ENCODE measurements around the gene SERPINB4.

DNA sequence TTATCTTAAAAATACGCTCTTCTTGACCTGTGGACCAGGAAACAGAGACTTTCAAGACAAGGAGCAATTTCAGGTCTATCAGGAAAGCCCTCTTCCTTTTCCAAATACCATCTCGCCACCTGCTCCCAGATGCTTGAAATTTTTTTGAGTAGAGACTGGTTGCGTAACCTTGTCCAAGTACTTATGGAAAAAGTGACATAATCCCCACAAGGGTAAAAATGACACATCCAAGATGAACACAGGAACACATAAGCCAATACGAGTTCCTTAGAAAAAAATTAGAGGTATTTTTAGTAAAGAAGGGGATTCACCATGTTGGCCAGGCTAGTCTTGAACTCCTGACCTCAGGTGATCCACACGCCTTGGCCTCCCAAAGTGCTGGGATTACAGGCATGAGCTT, 55.1 kb downstream of the SERPINB4 start:
- TF ChIP-seq CTCF (IDR thresholded peaks at IDR 0.05) = no peak
- no peak for TF ChIP-seq POLR2AphosphoS5 (IDR thresholded peaks at IDR 0.05; ENCODE audit: low read depth, low read length)
- no peak for TF ChIP-seq SIN3A (IDR thresholded peaks at IDR 0.05; ENCODE audit: borderline replicate concordance, insufficient read depth, low read depth, low read length)

All from Panc1 (cell line).